HCT116 (cell line): ENCODE measurements around the gene SCTR. TPM values are rescaled to one million over a fixed set of nuclear protein-coding genes. Genes with fewer than 3 reads are reported as not detected.

Source experiments
- ATAC-seq: fragments of 200-7000 bp; cut with Tn5 transposase; 2 replicates; pipeline ENCODE4 v1.9.1; 2020; ENCODE audit warnings: mild to moderate bottlenecking, moderate library complexity
- BruUV-seq: library from RNA; stranded (reverse); fragments of 400-500 nt; replicated peaks from 2 replicates; lab custom pipeline; 2021; lab: Mats Ljungman, UMichigan
- CTCF ChIA-PET: fragments of 300-600 bp; sonication (Branson Sonifier 250); formaldehyde crosslinking; loops from one replicate; lab custom pipeline; 2021; ENCODE audit warnings: antibody characterized with exemption; lab: Charles Lee
- POLR2A ChIA-PET: fragments of 300-600, 350-600 bp; sonication (Branson Sonifier 250); formaldehyde crosslinking; loops from one replicate; lab custom pipeline; 2021; ENCODE audit warnings: antibody characterized with exemption; lab: Charles Lee
- RAD21 ChIA-PET, 2 experiments: fragments of 300-600 bp; sonication (Branson Sonifier 250); formaldehyde crosslinking; loops; one replicate each; lab custom pipeline; 2023; ENCODE audit warnings: low total read pairs in 2 of 2; ENCODE audit not compliant: uncharacterized antibody in 2 of 2, unreplicated experiment in 2 of 2, low non-redundant PET in 1 of 2; lab: Charles Lee
- DNase-seq: peaks from one replicate; pipeline ENCODE4 v3.0.0-alpha.2; 2010; ENCODE audit warnings: low read depth, low spot score
- H2AFZ ChIP-seq: fragments of 200-600 bp; shearing (Covaris generic), sonication (generic); 2 replicates; pipeline ENCODE4 v1.6.1; 2017; ENCODE audit warnings: low read depth, mixed run types, mixed read lengths, antibody characterized with exemption, low read length; ENCODE audit not compliant: poor library complexity, severe bottlenecking
- H3K27ac ChIP-seq: 2 replicates; pipeline ENCODE4 v1.5.1; 2012; ENCODE audit warnings: low read depth, low read length
- H3K27me3 ChIP-seq: fragments of 200-600 bp; sonication (generic); 2 replicates; pipeline ENCODE4 v1.6.1; 2016; ENCODE audit warnings: mixed run types, low read length, mixed read lengths; ENCODE audit not compliant: insufficient read depth
- H3K36me3 ChIP-seq, 2 experiments: fragments of 200-500 bp in 1 of 2; fragments of 200-600 bp in 1 of 2; sonication (Bioruptor generic) in 1 of 2; sonication (generic) in 1 of 2; 2 replicates each; pipeline versions ENCODE4 v1.5.1 to v1.6.1; 2014 to 2016; ENCODE audit warnings: low read length in 2 of 2, inconsistent platforms in 1 of 2, mixed read lengths in 1 of 2, mixed run types in 1 of 2; ENCODE audit not compliant: insufficient read depth in 2 of 2, control insufficient read depth in 1 of 2
- H3K4me1 ChIP-seq, 2 experiments: fragments of 200-600 bp in 1 of 2; sonication (generic) in 1 of 2; 2 replicates each; pipeline versions ENCODE4 v1.5.1 to v1.6.1; 2012 to 2017; ENCODE audit warnings: low read length in 2 of 2, inconsistent platforms in 1 of 2, mild to moderate bottlenecking in 1 of 2, mixed read lengths in 1 of 2, mixed run types in 1 of 2, moderate library complexity in 1 of 2; ENCODE audit not compliant: insufficient read depth in 2 of 2, control insufficient read depth in 1 of 2
- H3K4me2 ChIP-seq: fragments of 200-600 bp; sonication (generic); 2 replicates; pipeline ENCODE4 v1.6.1; 2017; ENCODE audit warnings: mixed run types, low read length, mixed read lengths
- H3K4me3 ChIP-seq, 2 experiments: fragments of 200-600 bp in 1 of 2; sonication (generic) in 1 of 2; replicated peaks in 1 of 2; 2 replicates each; pipeline ENCODE4 v1.5.1; 2011 to 2016; ENCODE audit warnings: low read length in 2 of 2, control low read depth in 1 of 2, low read depth in 1 of 2, mild to moderate bottlenecking in 1 of 2, mixed read lengths in 1 of 2, mixed run types in 1 of 2
- H3K79me2 ChIP-seq: fragments of 200-600 bp; sonication (generic); 2 replicates; pipeline ENCODE4 v1.6.1; 2017; ENCODE audit warnings: mild to moderate bottlenecking, mixed run types, low read length, moderate library complexity, mixed read lengths; ENCODE audit not compliant: insufficient read depth
- H3K9ac ChIP-seq: fragments of 200-600 bp; sonication (generic); 2 replicates; pipeline ENCODE4 v1.6.1; 2016; ENCODE audit warnings: low read length, mixed read lengths
- H3K9me2 ChIP-seq: fragments of 200-600 bp; sonication (generic), shearing (Covaris generic); 2 replicates; pipeline ENCODE4 v1.6.1; 2017; ENCODE audit warnings: mixed run types, mild to moderate bottlenecking, moderate library complexity; ENCODE audit not compliant: insufficient read depth
- H3K9me3 ChIP-seq, 2 experiments: fragments of 200-500 bp in 1 of 2; fragments of 200-600 bp in 1 of 2; sonication (Bioruptor generic) in 1 of 2; sonication (generic) in 1 of 2; 2 replicates each; pipeline ENCODE4 v1.6.1; 2014 to 2017; ENCODE audit warnings: low read length in 2 of 2, mixed read lengths in 2 of 2, inconsistent platforms in 1 of 2, low read depth in 1 of 2, mild to moderate bottlenecking in 1 of 2, mixed run types in 1 of 2, moderate library complexity in 1 of 2; ENCODE audit not compliant: control insufficient read depth in 1 of 2, insufficient read depth in 1 of 2
- H4K20me1 ChIP-seq: fragments of 200-600 bp; sonication (generic), shearing (Covaris generic); 2 replicates; pipeline ENCODE4 v1.6.1; 2017; ENCODE audit warnings: mixed run types, mild to moderate bottlenecking, moderate library complexity; ENCODE audit not compliant: insufficient read depth
- ATF3 ChIP-seq: IDR thresholded peaks from 2 replicates; pipeline ENCODE4 v1.6.1; 2012
- EGR1 ChIP-seq: IDR thresholded peaks from 2 replicates; pipeline ENCODE4 v1.6.1; 2012; ENCODE audit warnings: low read depth
- ELF1 ChIP-seq: IDR thresholded peaks from 2 replicates; pipeline ENCODE4 v1.6.1; 2012; ENCODE audit warnings: low read depth, borderline replicate concordance
- FOSL1 ChIP-seq: IDR thresholded peaks from 2 replicates; pipeline ENCODE4 v1.6.1; 2012; ENCODE audit warnings: low read depth
- JUND ChIP-seq: IDR thresholded peaks from 2 replicates; pipeline ENCODE4 v1.6.1; 2012
- MAX ChIP-seq: IDR thresholded peaks from 2 replicates; pipeline ENCODE4 v1.6.1; 2012
- POLR2A ChIP-seq: IDR thresholded peaks from 2 replicates; pipeline ENCODE4 v1.7.0; 2011; ENCODE audit warnings: borderline replicate concordance; ENCODE audit not compliant: insufficient read depth, insufficient read length; ENCODE audit errors: extremely low read depth
- REST ChIP-seq: IDR thresholded peaks from 2 replicates; pipeline ENCODE4 v1.6.1; 2012; ENCODE audit warnings: low read depth
- SP1 ChIP-seq: IDR thresholded peaks from 2 replicates; pipeline ENCODE4 v1.6.1; 2012; ENCODE audit warnings: low read depth
- SRF ChIP-seq: IDR thresholded peaks from 2 replicates; pipeline ENCODE4 v1.6.1; 2012; ENCODE audit warnings: low read depth
- YY1 ChIP-seq: IDR thresholded peaks from 2 replicates; pipeline ENCODE4 v1.6.1; 2011; ENCODE audit warnings: low read length, low read depth, moderate library complexity, mild to moderate bottlenecking; ENCODE audit not compliant: insufficient replicate concordance; ENCODE audit errors: extremely low read depth
- ZFX ChIP-seq: fragments of 450-650 bp; IDR thresholded peaks from 2 replicates; pipeline ENCODE4 v1.6.1; 2017
- ZNF274 ChIP-seq: fragments of 200-500 bp; sonication (Bioruptor generic); IDR thresholded peaks from 2 replicates; pipeline ENCODE4 v1.6.1; 2014; ENCODE audit warnings: mild to moderate bottlenecking, low read depth, low read length, inconsistent platforms
- intact Hi-C: fragments of 100-400 bp; cut with micrococcal nuclease; formaldehyde crosslinking; loops from 2 replicates; pipeline ENCODE4 v1.10.0; 2022
- total RNA-seq: library from RNA; stranded (reverse); gene quantifications from one replicate; pipeline ENCODE4 v1.2.1, GENCODE V29; 2021; ENCODE audit not compliant: unreplicated experiment

SCTR gene
- total RNA-seq, 1 experiment from 2014 or later: not detected

DNA sequence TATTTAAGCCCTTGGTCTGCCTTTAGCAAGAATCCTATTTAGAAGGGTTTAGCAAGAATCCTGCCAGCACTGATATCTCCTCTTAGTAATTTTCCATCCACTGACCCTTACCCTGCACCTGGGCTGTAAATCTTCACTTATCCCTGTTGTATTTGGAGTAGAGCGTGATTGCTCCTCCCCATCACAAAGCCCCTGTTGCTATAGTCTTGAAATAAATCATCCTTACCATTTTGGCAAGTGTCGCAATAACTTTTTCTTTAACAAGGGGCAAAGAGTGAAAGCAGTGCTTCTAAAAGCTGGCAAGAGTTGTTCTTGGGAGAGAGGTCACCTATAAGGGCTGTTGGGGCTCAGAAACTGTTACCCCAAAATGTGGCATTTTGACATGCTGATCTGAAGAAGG lies 3.7 kb upstream of the SCTR start:
- no peak for TF ChIP-seq REST
- no peak for TF ChIP-seq ZFX
- TF ChIP-seq YY1: no peak
- TF ChIP-seq ZNF274: no peak
- TF ChIP-seq FOSL1: no peak
- no peak for TF ChIP-seq POLR2A
- TF ChIP-seq SRF: no peak
- TF ChIP-seq ELF1: no peak
- no peak for TF ChIP-seq ATF3
- no peak for TF ChIP-seq EGR1
- TF ChIP-seq MAX: no peak
- TF ChIP-seq JUND: no peak
- TF ChIP-seq SP1: no peak
- POLR2A ChIA-PET: no interaction called here
- Histone ChIP-seq H4K20me1 (no peaks in the 10 kb centered on the region), H2AFZ (no peak overlapping the region), H3K4me1 (no peaks in the 10 kb centered on the region), H3K4me3 (no peak overlapping the region), H3K9me2 (no peaks in the 10 kb centered on the region), H3K9ac (no peak overlapping the region), H3K9me3 (peaks cover 4 to 6% of the 10 kb centered on the region in 2 experiments; a peak in 1 of 4 replicates), H3K27ac (no peak overlapping the region), H3K4me2 (no peak overlapping the region), H3K27me3 (no peaks in the 10 kb centered on the region), H3K79me2 (no peaks in the 10 kb centered on the region), H3K36me3 (no peaks in the 10 kb centered on the region)
- intact Hi-C loops: no loop called here
- BruUV-seq: no TSS peak
- DNase-seq: no peak
- CTCF ChIA-PET: no interaction called here
- RAD21 ChIA-PET: no interaction called here
- ATAC-seq: no peak
